Right atrium auricular region (tissue), 2 donors: Measurements from ENCODE around the gene NDUFS8. TPM values are rescaled to one million over a fixed set of nuclear protein-coding genes. Genes with fewer than 3 reads are reported as not detected.

Experiments used
- DNase-seq: peaks from one replicate; pipeline ENCODE4 v3.0.0-alpha.2; 2019; ENCODE audit warnings: low spot score
- H3K27ac ChIP-seq, 2 donors: fragments of 200-600 bp; sonication (generic); 1 replicate in 1 of 2; 2 replicates in 1 of 2; pipeline ENCODE4 v1.5.1; 2016 to 2019
- H3K27me3 ChIP-seq, 2 donors: fragments of 200-600 bp; sonication (generic); one replicate each; pipeline versions ENCODE4 v1.5.1 to v1.6.0; 2017 to 2019
- H3K36me3 ChIP-seq: fragments of 200-600 bp; sonication (generic); one replicate; pipeline ENCODE4 v1.5.1; 2016
- H3K4me1 ChIP-seq, 2 donors: fragments of 200-600 bp; sonication (generic); one replicate each; pipeline versions ENCODE4 v1.5.1 to v1.6.0; 2017 to 2019
- H3K4me3 ChIP-seq, 2 donors: fragments of 200-600 bp; sonication (generic); 1 replicate in 1 of 2; 2 replicates in 1 of 2; pipeline ENCODE4 v1.5.1; 2017 to 2019; ENCODE audit warnings: mild to moderate bottlenecking in 1 of 2, moderate library complexity in 1 of 2
- H3K9me3 ChIP-seq, 2 donors: fragments of 200-600 bp; sonication (generic); one replicate each; pipeline ENCODE4 v1.5.1; 2019
- total RNA-seq, 2 donors: library from RNA; depleted of rRNA; stranded (reverse); fragments of >200 nt; gene quantifications; one replicate each; pipeline ENCODE4 v1.1.0, GENCODE V29; 2016
- TF ChIP-seq, protein P1 (sequence below), 2 donors: fragments of 200-600 bp; sonication (generic); IDR thresholded peaks; one replicate each; pipeline ENCODE4 v1.5.1; 2019; ENCODE audit warnings: antibody characterized with exemption in 2 of 2

NDUFS8 gene
- total RNA-seq, 2 donors from 2014 or later = 436 to 568 TPM

DNA sequence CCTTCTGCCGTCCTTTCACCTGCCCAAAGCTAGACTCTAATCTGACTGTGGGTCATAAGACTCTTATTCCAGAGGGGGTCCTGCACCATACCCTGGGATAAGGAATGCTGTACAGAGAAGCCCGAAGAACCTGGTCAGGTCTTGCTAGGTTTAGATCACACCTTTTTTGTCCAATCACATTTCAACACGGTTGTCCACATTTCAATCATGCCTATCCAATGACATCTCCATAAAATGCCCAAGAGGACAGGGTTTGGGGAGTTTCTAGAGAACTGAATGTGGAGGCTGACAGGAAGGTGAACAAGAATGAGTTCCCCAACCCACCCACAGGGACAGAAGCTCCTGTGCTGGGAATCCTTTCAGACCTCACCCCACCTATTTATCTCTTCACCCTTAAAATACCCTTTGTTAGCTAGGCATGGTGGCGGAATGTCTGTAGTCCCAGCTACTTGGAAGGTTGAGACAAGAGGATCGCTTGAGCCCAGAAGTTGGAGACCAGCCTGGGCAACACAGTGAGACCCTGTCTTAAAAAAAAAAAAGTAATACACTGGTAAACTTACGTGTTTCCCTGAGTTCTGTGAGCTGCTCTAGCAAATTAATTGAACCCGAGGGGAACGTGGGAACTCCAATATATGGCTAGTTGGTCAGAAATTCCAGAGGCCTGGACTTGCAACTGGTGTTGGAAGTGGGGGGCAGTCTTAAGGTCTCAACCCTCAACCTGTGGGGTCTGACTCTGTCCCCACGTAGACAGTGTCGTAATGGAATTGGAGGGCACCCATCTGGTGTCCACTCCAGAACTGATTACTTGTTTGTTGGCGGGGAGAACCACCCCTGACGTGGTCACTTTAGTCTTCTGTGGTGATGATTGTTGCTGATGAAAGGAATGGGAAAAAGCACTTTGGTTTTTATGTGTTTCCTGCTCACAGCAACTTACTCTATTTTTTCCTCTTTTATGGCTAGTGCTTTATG lies 26.1 kb downstream of the NDUFS8 start:
- TF ChIP-seq, protein P1, sequence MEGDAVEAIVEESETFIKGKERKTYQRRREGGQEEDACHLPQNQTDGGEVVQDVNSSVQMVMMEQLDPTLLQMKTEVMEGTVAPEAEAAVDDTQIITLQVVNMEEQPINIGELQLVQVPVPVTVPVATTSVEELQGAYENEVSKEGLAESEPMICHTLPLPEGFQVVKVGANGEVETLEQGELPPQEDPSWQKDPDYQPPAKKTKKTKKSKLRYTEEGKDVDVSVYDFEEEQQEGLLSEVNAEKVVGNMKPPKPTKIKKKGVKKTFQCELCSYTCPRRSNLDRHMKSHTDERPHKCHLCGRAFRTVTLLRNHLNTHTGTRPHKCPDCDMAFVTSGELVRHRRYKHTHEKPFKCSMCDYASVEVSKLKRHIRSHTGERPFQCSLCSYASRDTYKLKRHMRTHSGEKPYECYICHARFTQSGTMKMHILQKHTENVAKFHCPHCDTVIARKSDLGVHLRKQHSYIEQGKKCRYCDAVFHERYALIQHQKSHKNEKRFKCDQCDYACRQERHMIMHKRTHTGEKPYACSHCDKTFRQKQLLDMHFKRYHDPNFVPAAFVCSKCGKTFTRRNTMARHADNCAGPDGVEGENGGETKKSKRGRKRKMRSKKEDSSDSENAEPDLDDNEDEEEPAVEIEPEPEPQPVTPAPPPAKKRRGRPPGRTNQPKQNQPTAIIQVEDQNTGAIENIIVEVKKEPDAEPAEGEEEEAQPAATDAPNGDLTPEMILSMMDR (IDR thresholded peaks at IDR 0.05) = no peak
- H3K27ac ChIP-seq = no peak overlapping the region
- H3K27me3 ChIP-seq = no peaks in the 10 kb centered on the region
- H3K36me3 ChIP-seq = peaks cover 30% of the 10 kb centered on the region
- DNase-seq = no peak
- no peaks in the 10 kb centered on the region for H3K9me3 ChIP-seq
- no peak overlapping the region for H3K4me3 ChIP-seq
- no peaks in the 10 kb centered on the region for H3K4me1 ChIP-seq

DNA sequence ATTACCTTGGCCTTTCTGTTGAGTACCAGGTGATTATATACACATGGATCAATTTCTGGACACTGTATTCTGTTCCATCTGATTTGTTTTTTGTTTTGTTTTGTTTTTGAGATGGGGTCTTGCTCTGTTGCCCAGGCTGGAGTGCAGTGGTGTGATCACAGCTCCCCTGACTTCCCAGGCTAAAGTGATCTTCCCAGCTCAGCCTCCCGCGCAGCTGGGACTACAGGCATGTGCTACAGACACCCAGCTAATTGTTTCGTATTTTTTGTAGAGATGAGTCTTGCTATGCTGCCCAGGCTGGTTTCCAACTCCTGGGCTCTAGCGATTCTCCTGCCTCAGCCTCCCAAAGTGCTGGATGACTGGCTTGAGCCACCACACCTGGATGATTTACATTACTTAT lies 27.3 kb downstream of the NDUFS8 start:
- Histone ChIP-seq H3K4me3 (no peak overlapping the region), H3K9me3 (no peaks in the 10 kb centered on the region), H3K27me3 (no peaks in the 10 kb centered on the region), H3K4me1 (no peaks in the 10 kb centered on the region), H3K36me3 (peaks cover 28% of the 10 kb centered on the region), H3K27ac (no peak overlapping the region)
- no peak for DNase-seq
- TF ChIP-seq, protein P1 (IDR thresholded peaks at IDR 0.05) = no peak

DNA sequence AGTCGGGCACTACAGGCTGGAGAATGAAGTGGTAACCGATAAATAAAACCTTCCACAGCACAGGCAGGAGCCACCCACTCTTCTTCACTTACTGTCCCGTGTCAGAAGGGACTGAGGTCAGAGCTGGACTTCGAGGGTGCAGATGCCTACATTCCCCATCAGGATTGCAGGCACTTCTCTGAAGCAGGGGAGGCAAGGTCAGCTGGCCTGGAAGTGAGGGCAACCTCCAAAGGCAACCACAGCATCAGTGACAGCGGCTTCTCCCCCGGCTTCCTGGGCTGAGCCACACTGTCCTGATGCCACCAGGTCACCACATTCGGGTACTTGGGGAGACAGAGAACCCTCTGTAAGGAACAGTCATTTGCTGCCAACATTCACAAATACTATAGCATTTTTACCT lies 31.0 kb downstream of the NDUFS8 start:
- TF ChIP-seq, protein P1 (IDR thresholded peaks at IDR 0.05) = no peak
- Histone ChIP-seq H3K9me3 (no peaks in the 10 kb centered on the region), H3K36me3 (peaks cover 55% of the 10 kb centered on the region), H3K27me3 (no peaks in the 10 kb centered on the region), H3K4me3 (no peak overlapping the region), H3K27ac (no peak overlapping the region), H3K4me1 (no peaks in the 10 kb centered on the region)
- DNase-seq = no peak

DNA sequence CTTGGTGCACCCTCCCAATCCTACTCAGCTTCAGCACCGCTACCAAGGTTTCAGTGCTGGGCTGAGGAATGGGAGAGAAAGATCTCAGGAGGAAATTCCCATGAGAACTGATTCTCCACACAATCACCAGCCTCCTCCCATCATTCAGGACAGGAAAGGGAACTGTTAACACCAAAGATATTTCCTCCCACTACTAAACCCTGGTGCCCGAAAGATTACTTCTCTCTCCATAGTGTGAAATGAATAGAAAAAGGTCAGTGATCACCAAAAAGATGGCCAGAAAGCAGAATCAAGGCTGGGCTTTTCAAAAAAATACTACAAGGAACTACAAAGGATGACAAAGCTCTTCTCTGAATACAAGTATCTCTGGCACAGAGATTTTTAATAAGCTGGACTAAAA lies 34.4 kb downstream of the NDUFS8 start:
- TF ChIP-seq, protein P1 (IDR thresholded peaks at IDR 0.05) = no peak
- H3K4me3 ChIP-seq = no peak overlapping the region
- no peak for DNase-seq
- no peaks in the 10 kb centered on the region for H3K4me1 ChIP-seq
- H3K27ac ChIP-seq = no peak overlapping the region
- no peaks in the 10 kb centered on the region for H3K9me3 ChIP-seq
- no peaks in the 10 kb centered on the region for H3K27me3 ChIP-seq
- peaks cover 66% of the 10 kb centered on the region for H3K36me3 ChIP-seq

DNA sequence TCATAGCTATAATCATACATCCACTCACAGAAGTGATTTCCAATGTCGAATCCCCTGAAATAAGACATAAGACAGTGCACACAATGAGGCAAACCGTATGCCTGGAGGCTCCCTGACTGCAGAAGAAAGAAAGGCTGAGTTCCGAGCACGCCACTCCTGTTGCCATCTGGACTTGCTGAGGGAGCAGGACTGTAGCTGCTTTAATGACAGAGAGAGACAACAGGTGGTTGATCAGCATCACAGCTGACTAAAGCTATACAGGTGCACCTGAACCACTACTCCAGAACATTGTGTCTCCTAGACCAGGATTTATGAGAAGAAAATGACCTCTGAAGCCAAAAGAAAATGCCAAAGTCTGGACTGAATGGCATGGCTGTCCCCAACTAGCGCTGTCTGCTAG lies 35.4 kb downstream of the NDUFS8 start:
- H3K36me3 ChIP-seq = peaks cover 67% of the 10 kb centered on the region
- H3K27me3 ChIP-seq = no peaks in the 10 kb centered on the region
- no peaks in the 10 kb centered on the region for H3K4me1 ChIP-seq
- no peaks in the 10 kb centered on the region for H3K9me3 ChIP-seq
- DNase-seq = no peak
- TF ChIP-seq, protein P1 (IDR thresholded peaks at IDR 0.05) = no peak
- H3K4me3 ChIP-seq = no peak overlapping the region
- H3K27ac ChIP-seq = no peak overlapping the region
